ENCODE data around the gene ACTC1.

ACTC1 gene

GRCh38 chr15:34795267-34796081 lies at the start of gene ACTC1:
Gene ACTC1, minus strand, starts transcription at chr15:34795549. Its CDS starts 741 bp downstream, at chr15:34794808.
- TF ChIP-seq CTCF (IDR thresholded peaks at IDR 0.05; ENCODE audit: low read depth, low read length): no peak
- H3K27ac ChIP-seq: peak within 1 kb of the TSS; percentile 70
- H3K27me3 ChIP-seq (ENCODE audit: insufficient read depth, low read depth, severe bottlenecking): no peaks in the 10 kb centered on the region
- peak; percentile 33 for DNase-seq
- H3K9me3 ChIP-seq (ENCODE audit: severe bottlenecking): no peaks in the 10 kb centered on the region
- H3K36me3 ChIP-seq: peaks cover 7% of the 10 kb centered on the region; the same call in 1 of the 2 replicates
- H3K4me3 ChIP-seq (ENCODE audit: low read depth, low read length): peak within 1 kb of the TSS; percentile 36

GRCh38 chr15:34841262-34841725 lies 45.9 kb upstream of the ACTC1 start:
- no peaks in the 10 kb centered on the region for H3K36me3 ChIP-seq
- TF ChIP-seq CTCF (IDR thresholded peaks at IDR 0.05; ENCODE audit: low read depth, low read length): no peak
- H3K4me3 ChIP-seq (ENCODE audit: low read depth, low read length): no peak overlapping the region
- no peaks in the 10 kb centered on the region for H3K27me3 ChIP-seq (ENCODE audit: insufficient read depth, low read depth, severe bottlenecking)
- no peaks in the 10 kb centered on the region for H3K9me3 ChIP-seq (ENCODE audit: severe bottlenecking)
- no peak overlapping the region for H3K27ac ChIP-seq
- no peak for DNase-seq

- Histone ChIP-seq H3K9me3 (ENCODE audit: severe bottlenecking) (peaks cover 6% of the 10 kb centered on the region), H3K36me3 (no peaks in the 10 kb centered on the region), H3K27me3 (ENCODE audit: insufficient read depth, low read depth, severe bottlenecking) (no peaks in the 10 kb centered on the region), H3K27ac (no peak overlapping the region), H3K4me3 (ENCODE audit: low read depth, low read length) (no peak overlapping the region)
- no peak for TF ChIP-seq CTCF (IDR thresholded peaks at IDR 0.05; ENCODE audit: low read depth, low read length)
- no peak for DNase-seq
Observed at GRCh38 chr15:34838282-34838681, 42.9 kb upstream of the ACTC1 start.

- Histone ChIP-seq H3K27ac (no peak overlapping the region), H3K36me3 (no peaks in the 10 kb centered on the region), H3K27me3 (ENCODE audit: insufficient read depth, low read depth, severe bottlenecking) (no peaks in the 10 kb centered on the region), H3K9me3 (ENCODE audit: severe bottlenecking) (peaks cover 10% of the 10 kb centered on the region), H3K4me3 (ENCODE audit: low read depth, low read length) (no peak overlapping the region)
- no peak for TF ChIP-seq CTCF (IDR thresholded peaks at IDR 0.05; ENCODE audit: low read depth, low read length)
- DNase-seq: no peak
Observed at GRCh38 chr15:34837246-34838016, 42.1 kb upstream of the ACTC1 start.

- Histone ChIP-seq H3K27me3 (ENCODE audit: insufficient read depth, low read depth, severe bottlenecking) (no peaks in the 10 kb centered on the region), H3K27ac (no peak overlapping the region), H3K9me3 (ENCODE audit: severe bottlenecking) (peaks cover 4% of the 10 kb centered on the region), H3K4me3 (ENCODE audit: low read depth, low read length) (no peak overlapping the region), H3K36me3 (no peaks in the 10 kb centered on the region)
- TF ChIP-seq CTCF (IDR thresholded peaks at IDR 0.05; ENCODE audit: low read depth, low read length): no peak
- DNase-seq: no peak
Observed at GRCh38 chr15:34828145-34828911, 33.0 kb upstream of the ACTC1 start.
